Uterus (tissue), 2 donors: ENCODE data around the gene ASAP2.

Experiments used
- POLR2A ChIP-seq, 2 donors: fragments of 450-650 bp; IDR thresholded peaks; one replicate each; pipeline ENCODE4 v1.6.1; 2016; ENCODE audit warnings: antibody characterized with exemption in 2 of 2, mild to moderate bottlenecking in 1 of 2, moderate library complexity in 1 of 2
- TF ChIP-seq, protein P1 (sequence below), 4 experiments: fragments of 200-600 bp in 2 of 4; fragments of 450-650 bp in 2 of 4; sonication (generic) in 2 of 4; IDR thresholded peaks; one replicate each; pipeline ENCODE4 v1.5.1; 2016 to 2019; ENCODE audit warnings: antibody characterized with exemption in 4 of 4, mild to moderate bottlenecking in 2 of 4, moderate library complexity in 1 of 4

DNA sequence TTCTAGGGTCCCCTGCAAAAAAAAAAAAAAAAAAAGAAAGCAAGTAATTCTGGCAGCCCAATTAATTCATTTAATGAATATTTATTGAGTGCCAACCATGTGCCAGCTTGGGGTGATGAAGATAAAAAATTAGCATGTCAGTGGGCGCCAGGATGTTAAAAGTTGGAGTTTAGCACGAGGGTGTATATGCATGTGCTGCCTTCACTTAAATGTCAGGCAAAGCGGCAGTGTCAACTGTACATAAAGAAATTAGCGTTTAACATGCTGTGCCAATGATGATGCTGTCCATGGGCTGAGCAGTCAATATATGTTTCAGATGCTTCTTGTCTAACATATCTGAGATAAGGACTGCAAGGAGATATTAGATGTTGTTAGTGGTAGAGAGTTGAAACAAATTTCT is 49.5 kb downstream of the ASAP2 start:
- TF ChIP-seq, protein P1, sequence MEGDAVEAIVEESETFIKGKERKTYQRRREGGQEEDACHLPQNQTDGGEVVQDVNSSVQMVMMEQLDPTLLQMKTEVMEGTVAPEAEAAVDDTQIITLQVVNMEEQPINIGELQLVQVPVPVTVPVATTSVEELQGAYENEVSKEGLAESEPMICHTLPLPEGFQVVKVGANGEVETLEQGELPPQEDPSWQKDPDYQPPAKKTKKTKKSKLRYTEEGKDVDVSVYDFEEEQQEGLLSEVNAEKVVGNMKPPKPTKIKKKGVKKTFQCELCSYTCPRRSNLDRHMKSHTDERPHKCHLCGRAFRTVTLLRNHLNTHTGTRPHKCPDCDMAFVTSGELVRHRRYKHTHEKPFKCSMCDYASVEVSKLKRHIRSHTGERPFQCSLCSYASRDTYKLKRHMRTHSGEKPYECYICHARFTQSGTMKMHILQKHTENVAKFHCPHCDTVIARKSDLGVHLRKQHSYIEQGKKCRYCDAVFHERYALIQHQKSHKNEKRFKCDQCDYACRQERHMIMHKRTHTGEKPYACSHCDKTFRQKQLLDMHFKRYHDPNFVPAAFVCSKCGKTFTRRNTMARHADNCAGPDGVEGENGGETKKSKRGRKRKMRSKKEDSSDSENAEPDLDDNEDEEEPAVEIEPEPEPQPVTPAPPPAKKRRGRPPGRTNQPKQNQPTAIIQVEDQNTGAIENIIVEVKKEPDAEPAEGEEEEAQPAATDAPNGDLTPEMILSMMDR (IDR thresholded peaks at IDR 0.05), result no peak
- no peak for TF ChIP-seq POLR2A (IDR thresholded peaks at IDR 0.05)
